Calu3 (cell line): ENCODE data around the gene ARMC2. TPM values are rescaled to one million over a fixed set of nuclear protein-coding genes. Genes with fewer than 3 reads are reported as not detected.

Experiments used
- BruUV-seq: library from RNA; stranded (reverse); fragments of 400-500 nt; replicated peaks from 2 replicates; lab custom pipeline; 2021; lab: Mats Ljungman, UMichigan
- CTCF ChIA-PET: fragments of 300-600 bp; sonication (Branson Sonifier 250); formaldehyde crosslinking; loops from one replicate; lab custom pipeline; 2022; ENCODE audit warnings: antibody characterized with exemption; lab: Charles Lee
- DNase-seq: peaks from one replicate; pipeline ENCODE4 v3.0.0; 2022
- H3K27ac Mint-ChIP-seq: one replicate; pipeline ENCODE4 v1.8.0; 2022; ENCODE audit warnings: mixed read lengths; ENCODE audit not compliant: unreplicated experiment
- H3K27me3 Mint-ChIP-seq: one replicate; pipeline ENCODE4 v1.8.0; 2022; ENCODE audit warnings: mixed read lengths; ENCODE audit not compliant: unreplicated experiment
- H3K36me3 Mint-ChIP-seq: one replicate; pipeline ENCODE4 v1.8.0; 2022; ENCODE audit warnings: mild to moderate bottlenecking, moderate library complexity, mixed read lengths; ENCODE audit not compliant: insufficient read depth, unreplicated experiment
- H3K4me1 Mint-ChIP-seq: one replicate; pipeline ENCODE4 v1.8.0; 2022; ENCODE audit warnings: mild to moderate bottlenecking, low read depth, mixed read lengths; ENCODE audit not compliant: unreplicated experiment
- H3K4me3 Mint-ChIP-seq: one replicate; pipeline ENCODE4 v1.8.0; 2022; ENCODE audit warnings: mild to moderate bottlenecking, low read depth, moderate library complexity, mixed read lengths; ENCODE audit not compliant: unreplicated experiment
- H3K9me3 Mint-ChIP-seq: one replicate; pipeline ENCODE4 v1.8.0; 2022; ENCODE audit warnings: low read depth, mixed read lengths; ENCODE audit not compliant: unreplicated experiment
- CTCF ChIP-seq: fragments of 200-600 bp; IDR thresholded peaks from one replicate; pipeline ENCODE4 v1.8.0; 2022; ENCODE audit warnings: antibody characterized with exemption; ENCODE audit not compliant: unreplicated experiment
- intact Hi-C: fragments of 100-400 bp; cut with micrococcal nuclease; formaldehyde crosslinking; loops from one replicate; pipeline ENCODE4 v1.10.0; 2022; ENCODE audit not compliant: unreplicated experiment
- total RNA-seq: library from RNA; stranded (reverse); gene quantifications from 2 replicates; pipeline ENCODE4 v1.2.3, GENCODE V29; 2022

ARMC2 gene
- total RNA-seq, 1 experiment from 2014 or later: 7.1 TPM

- Mint-ChIP-seq H3K36me3 (no peaks in the 10 kb centered on the region), H3K27me3 (no peaks in the 10 kb centered on the region), H3K4me1 (no peaks in the 10 kb centered on the region), H3K4me3 (no peak overlapping the region), H3K9me3 (no peaks in the 10 kb centered on the region), H3K27ac (no peak overlapping the region)
- BruUV-seq: no TSS peak
- intact Hi-C loops: loop anchor here (5.0 kb wide), 1 partner anchor 52 kb away; no protein-coding TSS in a partner anchor
- CTCF ChIA-PET: interaction anchor here (0.5 kb wide), 1 partner anchor 210 kb away, joined by 3 read pairs; no protein-coding TSS in a partner anchor
- no peak for DNase-seq
- TF ChIP-seq CTCF: no peak
Observed at GRCh38 chr6:108940741-108941140, 92.5 kb downstream of the ARMC2 start.

- DNase-seq: no peak
- no peaks in the 10 kb centered on the region for H3K9me3 Mint-ChIP-seq
- H3K36me3 Mint-ChIP-seq: no peaks in the 10 kb centered on the region
- H3K27ac Mint-ChIP-seq: no peak overlapping the region
- H3K4me3 Mint-ChIP-seq: no peak overlapping the region
- H3K27me3 Mint-ChIP-seq: no peaks in the 10 kb centered on the region
- intact Hi-C loops: loop anchor here (5.0 kb wide), 1 partner anchor 51 kb away; no protein-coding TSS in a partner anchor
- CTCF ChIA-PET: interaction anchor here (1.0 kb wide), 1 partner anchor 13 kb away, joined by 3 read pairs; no protein-coding TSS in a partner anchor
- TF ChIP-seq CTCF: no peak
- no peaks in the 10 kb centered on the region for H3K4me1 Mint-ChIP-seq
- no TSS peak for BruUV-seq
Observed at GRCh38 chr6:108941281-108941680, 93.1 kb downstream of the ARMC2 start.

GRCh38 chr6:108941859-108942258 is 93.6 kb downstream of the ARMC2 start:
- Mint-ChIP-seq H3K27ac (no peak overlapping the region), H3K36me3 (no peaks in the 10 kb centered on the region), H3K4me3 (no peak overlapping the region), H3K9me3 (no peaks in the 10 kb centered on the region), H3K27me3 (no peaks in the 10 kb centered on the region), H3K4me1 (peaks cover 3% of the 10 kb centered on the region)
- BruUV-seq: no TSS peak
- intact Hi-C loops: loop anchor here (5.0 kb wide), 1 partner anchor 50 kb away; no protein-coding TSS in a partner anchor
- DNase-seq: no peak
- CTCF ChIA-PET: interaction anchor here (0.5 to 1.0 kb wide), 3 partner anchors 14 to 113 kb away, joined by 3 read pairs; no protein-coding TSS in a partner anchor
- TF ChIP-seq CTCF: no peak

- no TSS peak for BruUV-seq
Observed at GRCh38 chr6:108942556-108943492, 94.6 kb downstream of the ARMC2 start.

More at GRCh38 chr6:108942556-108943492, 94.6 kb downstream of the ARMC2 start:
- DNase-seq: no peak
- Mint-ChIP-seq H3K36me3 (no peaks in the 10 kb centered on the region), H3K9me3 (no peaks in the 10 kb centered on the region), H3K27ac (no peak overlapping the region), H3K27me3 (no peaks in the 10 kb centered on the region), H3K4me3 (no peak overlapping the region), H3K4me1 (peaks cover 10% of the 10 kb centered on the region)
- TF ChIP-seq CTCF: no peak
- intact Hi-C loops: loop anchor here (5.0 kb wide), 1 partner anchor 49 kb away; no protein-coding TSS in a partner anchor
- CTCF ChIA-PET: interaction anchor here (0.5 to 0.8 kb wide), 2 partner anchors 36 to 112 kb away, joined by 3 read pairs; no protein-coding TSS in a partner anchor
